CD4-positive, alpha-beta memory T cell (primary cell): Measurements from ENCODE around the gene EFTUD2. TPM values are rescaled to one million over a fixed set of nuclear protein-coding genes. Genes with fewer than 3 reads are reported as not detected.

Experiments
- CTCF ChIA-PET: fragments of 350-600 bp; sonication (Branson Sonifier 250); formaldehyde crosslinking; loops from one replicate; lab custom pipeline; 2021; ENCODE audit warnings: inconsistent platforms; ENCODE audit not compliant: partially characterized antibody; lab: Charles Lee
- POLR2A ChIA-PET: fragments of 350-600 bp; sonication (Branson Sonifier 250); formaldehyde crosslinking; loops from one replicate; lab custom pipeline; 2021; ENCODE audit not compliant: partially characterized antibody; lab: Charles Lee
- DNase-seq, 5 donors: peaks; one replicate each; pipeline versions ENCODE4 v3.0.0 to v3.0.0-alpha.2; 2020 to 2022; ENCODE audit warnings: mixed read lengths in 1 of 5
- H3K27ac ChIP-seq: one replicate; pipeline ENCODE4 v1.7.0; 2013; ENCODE audit warnings: low read depth, low read length
- H3K27me3 ChIP-seq: 2 replicates; pipeline ENCODE4 v1.7.0; 2013; ENCODE audit warnings: mild to moderate bottlenecking, low read length, moderate library complexity; ENCODE audit not compliant: insufficient read depth
- H3K36me3 ChIP-seq: 2 replicates; pipeline ENCODE4 v1.7.0; 2013; ENCODE audit warnings: mild to moderate bottlenecking, low read length, moderate library complexity; ENCODE audit not compliant: insufficient read depth
- H3K4me1 ChIP-seq: 2 replicates; pipeline ENCODE4 v1.7.0; 2013; ENCODE audit warnings: mild to moderate bottlenecking, low read length, moderate library complexity; ENCODE audit not compliant: insufficient read depth
- H3K4me3 ChIP-seq, 2 donors: one replicate each; pipeline ENCODE4 v1.7.0; 2013; ENCODE audit warnings: low read length in 2 of 2, mild to moderate bottlenecking in 1 of 2
- H3K9me3 ChIP-seq, 2 donors: one replicate each; pipeline ENCODE4 v1.7.0; 2013; ENCODE audit warnings: low read length in 2 of 2, control low read depth in 1 of 2; ENCODE audit not compliant: control insufficient read depth in 1 of 2
- H3K27ac Mint-ChIP-seq, 7 donors: one replicate each; pipeline ENCODE4 v1.8.0; 2020 to 2021; ENCODE audit warnings: mixed read lengths in 7 of 7, mild to moderate bottlenecking in 6 of 7, inconsistent platforms in 3 of 7, moderate library complexity in 3 of 7
- H3K27me3 Mint-ChIP-seq, 2 donors: one replicate each; pipeline ENCODE4 v1.8.0; 2020 to 2021; ENCODE audit warnings: mixed read lengths in 2 of 2
- H3K36me3 Mint-ChIP-seq, 2 donors: one replicate each; pipeline ENCODE4 v1.8.0; 2020 to 2021; ENCODE audit warnings: mixed read lengths in 2 of 2, inconsistent platforms in 1 of 2, mild to moderate bottlenecking in 1 of 2
- H3K4me1 Mint-ChIP-seq, 4 donors: one replicate each; pipeline ENCODE4 v1.8.0; 2020 to 2021; ENCODE audit warnings: mixed read lengths in 4 of 4, mild to moderate bottlenecking in 1 of 4
- H3K4me3 Mint-ChIP-seq, 8 donors: one replicate each; pipeline ENCODE4 v1.8.0; 2020 to 2021; ENCODE audit warnings: mixed read lengths in 8 of 8, mild to moderate bottlenecking in 7 of 8, moderate library complexity in 6 of 8, inconsistent platforms in 3 of 8
- H3K9me3 Mint-ChIP-seq, 8 donors: one replicate each; pipeline ENCODE4 v1.8.0; 2020 to 2021; ENCODE audit warnings: mixed read lengths in 8 of 8, mild to moderate bottlenecking in 5 of 8, inconsistent platforms in 3 of 8, moderate library complexity in 1 of 8
- intact Hi-C: fragments of 100-400 bp; cut with micrococcal nuclease; formaldehyde crosslinking; loops from one replicate; pipeline ENCODE4 v1.15.1; 2023
- polyA plus RNA-seq, 2 donors: library from polyadenylated mRNA; unstranded; fragments of 300-500 nt; fragmentation: Illumina TruSeq; gene quantifications; one replicate each; pipeline ENCODE4 v1.2.3, GENCODE V29; 2021
- total RNA-seq, 2 experiments: library from RNA; stranded (reverse); gene quantifications; one replicate each; pipeline ENCODE4 v1.2.3, GENCODE V29; 2021

Gene EFTUD2
- total and polyA plus RNA-seq, 4 experiments from 2014 or later, result 82.2 to 101 (median 90.6) TPM

DNA sequence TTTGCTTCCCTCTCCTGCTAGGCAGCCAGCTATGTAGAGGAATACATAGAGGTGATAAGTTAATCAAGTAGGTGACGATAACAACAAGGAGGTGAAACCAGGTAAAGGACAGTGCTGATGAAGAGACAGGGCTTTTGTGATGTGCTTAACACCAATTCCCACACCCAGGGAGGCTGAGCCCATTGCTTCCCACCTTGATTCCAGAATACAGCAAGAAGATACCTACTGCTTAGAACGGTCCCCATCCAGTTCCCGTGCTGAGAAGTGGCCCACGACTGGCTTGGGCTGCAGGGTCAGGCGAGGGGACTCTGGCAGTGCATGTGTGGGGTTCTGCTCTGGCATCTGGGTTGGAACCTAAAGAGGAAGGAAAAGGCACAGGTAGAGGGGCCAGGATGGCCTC lies 32.1 kb upstream of the EFTUD2 start:
- Mint-ChIP-seq H3K27ac (no peak overlapping the region), H3K9me3 (no peaks in the 10 kb centered on the region), H3K27me3 (no peaks in the 10 kb centered on the region), H3K4me3 (no peak overlapping the region), H3K4me1 (no peaks in the 10 kb centered on the region), H3K36me3 (no peaks in the 10 kb centered on the region)
- POLR2A ChIA-PET, result no interaction called here
- Histone ChIP-seq H3K9me3 (no peaks in the 10 kb centered on the region), H3K4me1 (no peaks in the 10 kb centered on the region), H3K27ac (no peak overlapping the region), H3K27me3 (no peaks in the 10 kb centered on the region), H3K36me3 (no peaks in the 10 kb centered on the region), H3K4me3 (no peak overlapping the region)
- intact Hi-C loops, result no loop called here
- CTCF ChIA-PET, result interaction anchor here (1.0 to 1.5 kb wide), 2 partner anchors 11 to 91 kb away, joined by 3 to 4 read pairs; no protein-coding TSS in a partner anchor
- DNase-seq, result no peak

DNA sequence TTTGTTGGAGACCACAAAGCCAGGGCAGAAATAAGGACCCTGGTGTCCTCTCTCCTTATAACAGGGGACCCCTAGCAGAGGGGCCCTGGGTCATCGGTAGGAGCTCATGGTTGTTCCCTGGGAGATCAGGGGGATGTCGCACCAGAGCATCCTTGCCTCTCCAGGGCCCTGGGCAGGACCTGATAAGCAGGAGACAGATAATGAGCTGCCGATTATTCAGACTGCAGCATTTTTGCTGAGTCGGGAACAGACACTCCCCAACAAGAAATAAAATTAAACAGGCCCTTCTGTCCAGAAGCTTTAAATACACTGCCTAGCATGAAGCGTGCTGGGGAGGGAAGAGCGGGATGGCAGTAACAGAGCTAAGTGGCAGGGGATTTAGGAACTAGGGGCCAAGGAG lies 31.4 kb upstream of the EFTUD2 start:
- no peak overlapping the region for H3K27ac ChIP-seq
- H3K9me3 ChIP-seq, result no peaks in the 10 kb centered on the region
- no peaks in the 10 kb centered on the region for H3K27me3 Mint-ChIP-seq
- no peaks in the 10 kb centered on the region for H3K9me3 Mint-ChIP-seq
- H3K36me3 ChIP-seq, result no peaks in the 10 kb centered on the region
- DNase-seq, result no peak
- POLR2A ChIA-PET, result no interaction called here
- H3K27me3 ChIP-seq, result no peaks in the 10 kb centered on the region
- no peaks in the 10 kb centered on the region for H3K36me3 Mint-ChIP-seq
- intact Hi-C loops, result no loop called here
- H3K27ac Mint-ChIP-seq, result no peak overlapping the region
- no peaks in the 10 kb centered on the region for H3K4me1 Mint-ChIP-seq
- H3K4me3 Mint-ChIP-seq, result no peak overlapping the region
- H3K4me1 ChIP-seq, result no peaks in the 10 kb centered on the region
- no peak overlapping the region for H3K4me3 ChIP-seq
- CTCF ChIA-PET, result interaction anchor here (1.0 kb wide), 1 partner anchor 92 kb away, joined by 3 read pairs; no protein-coding TSS in a partner anchor

DNA sequence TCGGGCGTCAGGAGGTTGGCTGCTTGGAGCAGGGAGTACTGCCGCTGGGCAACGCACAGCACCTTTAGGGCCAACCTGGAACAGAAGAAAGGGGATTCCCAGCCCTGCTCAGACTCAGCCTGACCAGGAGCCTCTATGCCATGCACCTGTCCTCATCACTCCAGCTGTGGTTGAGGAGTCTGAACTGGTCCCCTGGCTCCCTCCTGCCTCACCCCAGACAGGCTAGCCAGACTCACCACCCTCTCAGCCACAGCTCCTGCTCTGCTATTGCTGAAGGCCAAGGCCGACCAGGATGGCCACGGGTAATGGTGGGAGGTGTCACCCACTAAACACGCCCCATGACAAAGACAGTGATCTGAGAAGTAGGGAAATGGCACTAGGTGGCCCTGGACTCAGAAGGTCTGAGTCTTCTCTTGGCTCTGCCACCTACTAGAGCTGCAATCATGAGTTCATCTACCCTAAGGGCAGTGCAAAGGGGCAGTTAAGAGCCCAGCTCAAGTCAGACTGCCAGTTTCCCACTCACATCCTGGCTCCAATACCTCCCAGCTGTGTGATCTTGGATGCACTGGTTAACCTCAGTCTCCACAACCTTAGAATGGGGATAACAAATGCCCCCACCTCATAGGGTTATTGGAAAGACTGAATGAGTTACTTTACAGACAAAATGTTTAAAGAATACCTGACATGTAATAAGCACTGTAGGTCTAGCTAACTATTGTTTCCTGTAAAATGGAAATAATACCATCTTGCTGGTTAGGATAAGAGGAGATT lies 29.9 kb upstream of the EFTUD2 start:
- no peaks in the 10 kb centered on the region for H3K4me1 Mint-ChIP-seq
- Histone ChIP-seq H3K4me1 (no peaks in the 10 kb centered on the region), H3K27me3 (no peaks in the 10 kb centered on the region), H3K36me3 (no peaks in the 10 kb centered on the region), H3K27ac (no peak overlapping the region), H3K4me3 (no peak overlapping the region), H3K9me3 (no peaks in the 10 kb centered on the region)
- ChIA-PET CTCF (no interaction called here), POLR2A (no interaction called here)
- H3K9me3 Mint-ChIP-seq, result no peaks in the 10 kb centered on the region
- H3K36me3 Mint-ChIP-seq, result no peaks in the 10 kb centered on the region
- DNase-seq, result no peak
- H3K27me3 Mint-ChIP-seq, result no peaks in the 10 kb centered on the region
- intact Hi-C loops, result no loop called here
- H3K4me3 Mint-ChIP-seq, result no peak overlapping the region
- no peak overlapping the region for H3K27ac Mint-ChIP-seq

DNA sequence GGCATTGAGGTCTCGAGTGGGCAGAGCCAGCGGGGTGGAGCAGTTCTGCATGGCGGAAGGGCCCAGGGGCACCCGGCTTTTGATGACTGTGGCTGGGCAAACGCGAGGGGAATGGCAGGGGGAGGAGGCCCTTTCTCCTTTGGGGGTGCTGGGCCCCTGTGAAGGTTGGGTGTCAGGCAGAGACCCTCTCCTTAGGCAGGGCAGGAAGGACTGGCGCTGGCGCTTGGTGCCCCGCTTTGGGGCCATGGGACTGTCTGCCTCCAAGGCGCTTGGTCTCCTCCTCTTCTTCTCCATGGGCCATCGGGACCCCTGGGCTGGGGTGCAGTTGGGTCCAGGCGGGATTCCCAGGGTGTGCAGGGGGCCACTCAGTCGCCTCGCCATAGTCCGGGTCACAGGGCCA lies 28.9 kb upstream of the EFTUD2 start:
- POLR2A ChIA-PET, result no interaction called here
- CTCF ChIA-PET, result interaction anchor here (1.9 kb wide), 1 partner anchor 171 kb away, joined by 6 read pairs; no protein-coding TSS in a partner anchor
- peak overlapping the region in 2 of 7 donors; percentile 22 to 63 for H3K27ac Mint-ChIP-seq

DNA sequence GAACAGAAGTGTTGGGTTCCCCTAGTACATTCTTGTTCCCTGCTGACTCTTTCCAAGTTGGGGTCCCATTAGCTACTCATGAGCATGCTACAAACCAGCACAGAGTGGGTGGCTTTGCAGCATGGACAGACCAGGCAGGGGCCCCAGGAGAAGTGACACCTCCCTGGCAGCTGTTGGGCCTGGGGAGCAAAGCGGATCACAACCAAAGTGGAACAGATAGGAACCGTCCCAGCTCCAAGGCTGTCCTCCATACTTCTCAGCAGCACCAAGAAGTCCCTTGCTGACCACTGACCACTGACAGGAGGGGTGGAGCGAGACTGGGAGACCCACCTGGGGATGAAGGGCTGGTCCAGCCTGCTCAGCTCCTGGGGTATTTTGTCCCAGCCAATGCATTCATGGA lies 28.5 kb upstream of the EFTUD2 start:
- POLR2A ChIA-PET, result no interaction called here
- Mint-ChIP-seq H3K4me1 (no peaks in the 10 kb centered on the region), H3K4me3 (no peak overlapping the region), H3K9me3 (no peaks in the 10 kb centered on the region), H3K36me3 (no peaks in the 10 kb centered on the region), H3K27ac (no peak overlapping the region), H3K27me3 (no peaks in the 10 kb centered on the region)
- Histone ChIP-seq H3K36me3 (no peaks in the 10 kb centered on the region), H3K4me3 (no peak overlapping the region), H3K9me3 (no peaks in the 10 kb centered on the region), H3K27me3 (no peaks in the 10 kb centered on the region), H3K4me1 (no peaks in the 10 kb centered on the region), H3K27ac (no peak overlapping the region)
- DNase-seq, result no peak
- CTCF ChIA-PET, result interaction anchor here (1.2 to 1.9 kb wide), 2 partner anchors 95 to 172 kb away, joined by 3 to 6 read pairs; no protein-coding TSS in a partner anchor
- intact Hi-C loops, result no loop called here

More for the DNA sequence above, 28.9 kb upstream of the EFTUD2 start:
- Mint-ChIP-seq H3K4me3 (no peak overlapping the region), H3K36me3 (no peaks in the 10 kb centered on the region), H3K4me1 (no peaks in the 10 kb centered on the region), H3K9me3 (no peaks in the 10 kb centered on the region), H3K27me3 (no peaks in the 10 kb centered on the region)
- Histone ChIP-seq H3K27me3 (no peaks in the 10 kb centered on the region), H3K4me3 (no peak overlapping the region), H3K27ac (no peak overlapping the region), H3K4me1 (no peaks in the 10 kb centered on the region), H3K36me3 (no peaks in the 10 kb centered on the region), H3K9me3 (no peaks in the 10 kb centered on the region)
- intact Hi-C loops, result no loop called here
- DNase-seq, result no peak

DNA sequence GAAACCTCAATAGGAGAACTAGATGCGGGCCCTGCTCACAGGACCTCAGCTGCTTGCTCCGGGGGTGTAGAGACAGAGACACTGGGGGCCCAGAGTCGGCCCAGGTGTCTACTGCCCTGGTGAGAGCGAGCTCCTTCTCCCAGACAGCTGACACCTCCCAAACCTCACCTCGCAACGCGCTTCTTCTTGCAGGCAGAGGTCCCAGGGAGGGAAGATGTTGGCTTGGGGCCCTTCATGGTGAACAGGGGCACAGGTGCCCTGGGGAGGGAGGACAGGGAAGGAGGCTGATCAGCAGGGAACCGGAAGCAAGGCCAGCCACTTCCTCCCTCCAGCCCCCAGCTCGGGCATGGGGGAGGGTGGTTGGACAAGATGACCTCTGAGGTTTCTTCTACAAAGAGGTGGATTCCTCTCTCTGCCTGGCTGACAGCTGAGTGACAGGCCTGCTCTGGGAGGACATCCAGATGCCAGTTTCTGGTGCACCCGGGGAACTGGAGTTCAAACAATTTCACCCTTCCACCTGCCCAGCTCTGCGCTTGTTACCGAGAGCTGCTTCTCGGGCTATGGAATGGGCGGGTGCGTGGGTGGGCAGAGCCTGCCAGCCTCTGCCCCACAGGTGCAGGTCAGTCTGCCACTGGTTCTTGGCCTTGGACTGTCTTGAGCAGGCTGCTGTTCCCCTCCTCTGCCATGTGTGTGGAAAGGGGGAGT lies 27.7 kb upstream of the EFTUD2 start:
- intact Hi-C loops, result no loop called here
- no peak overlapping the region for H3K4me3 Mint-ChIP-seq
- DNase-seq, result no peak
- Histone ChIP-seq H3K36me3 (no peaks in the 10 kb centered on the region), H3K9me3 (no peaks in the 10 kb centered on the region), H3K4me3 (no peak overlapping the region), H3K4me1 (no peaks in the 10 kb centered on the region), H3K27ac (no peak overlapping the region), H3K27me3 (no peaks in the 10 kb centered on the region)
- H3K4me1 Mint-ChIP-seq, result no peaks in the 10 kb centered on the region
- H3K27me3 Mint-ChIP-seq, result peaks cover 0 to 1% of the 10 kb centered on the region in 2 donors
- H3K27ac Mint-ChIP-seq, result no peak overlapping the region
- ChIA-PET POLR2A (no interaction called here), CTCF (interaction anchor here (1.1 to 1.9 kb wide), 4 partner anchors 60 to 208 kb away, joined by 3 to 6 read pairs (median 4); partner anchors contain the start of gene ACBD4)
- no peaks in the 10 kb centered on the region for H3K9me3 Mint-ChIP-seq
- no peaks in the 10 kb centered on the region for H3K36me3 Mint-ChIP-seq
